ENCODE measurements around the gene NEUROG2.

Gene NEUROG2

DNA sequence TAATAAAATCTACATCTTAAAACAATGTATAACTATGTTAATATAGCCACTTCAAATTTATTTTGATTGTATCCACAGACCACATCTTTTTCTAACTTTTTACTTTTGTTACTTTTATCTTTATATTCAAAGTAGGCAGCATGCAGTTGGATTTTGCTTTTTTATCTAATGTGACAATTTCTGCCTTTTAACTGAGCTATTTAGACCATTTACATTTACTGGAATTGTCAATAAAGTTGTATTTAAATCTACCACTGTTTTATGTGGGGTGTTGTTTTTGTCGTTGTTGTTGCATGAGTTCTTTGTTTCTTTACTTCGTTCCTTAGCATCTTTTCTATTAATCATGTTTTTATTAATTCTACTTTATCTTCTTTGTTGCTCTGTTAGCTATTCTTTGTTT, 42.0 kb downstream of the NEUROG2 start:
- no peak for DNase-seq

DNA sequence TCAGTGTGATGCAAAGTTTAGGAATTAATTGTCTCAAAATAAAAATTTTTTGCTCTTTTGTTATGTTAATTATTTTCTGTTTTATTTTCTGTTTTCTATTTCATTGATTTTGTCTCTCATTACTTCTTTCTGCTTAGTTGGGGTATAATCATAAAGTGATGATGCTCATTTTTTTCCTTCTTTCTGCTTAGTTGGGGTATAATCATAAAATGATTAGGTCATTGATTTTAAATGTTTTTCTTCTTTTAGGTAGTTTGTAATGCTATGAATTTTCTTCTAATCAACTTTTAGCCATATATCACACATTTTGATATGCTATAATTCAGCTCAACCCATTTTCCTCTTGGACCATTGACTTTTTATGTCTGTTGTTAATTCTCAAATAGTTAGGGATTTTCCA, 43.7 kb downstream of the NEUROG2 start:
- DNase-seq = no peak
